ENCODE data around the gene ABR.
"Not testable (repeated sequence)": the region's sequence is repeated elsewhere in the genome, so short reads cannot be mapped to it uniquely, and the experiment has no call there.

ABR gene

DNA sequence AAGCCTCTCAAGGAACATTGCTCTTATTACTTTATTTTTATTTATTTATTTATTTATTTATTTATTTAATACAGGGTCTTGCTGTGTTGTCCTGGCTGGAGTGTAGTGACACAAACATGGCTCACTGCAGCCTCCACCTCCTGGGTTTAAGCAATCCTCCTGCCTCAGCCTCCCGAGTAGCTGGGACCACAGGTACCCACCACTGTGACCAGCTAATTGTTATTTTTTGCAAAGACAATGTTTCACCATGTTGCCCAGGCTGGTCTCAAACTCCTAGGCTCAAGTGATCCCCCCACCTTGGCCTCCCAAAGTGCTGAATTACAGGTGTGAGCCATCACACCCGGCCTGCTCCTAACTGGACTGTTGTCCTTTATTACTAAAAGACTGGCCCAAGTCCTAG lies 205.0 kb downstream of the ABR start:
- not testable (repeated sequence) for H2BK12ac ChIP-seq (ENCODE audit: low read length in 2 of 2); H3K27ac ChIP-seq (ENCODE audit: low read length, poor library complexity, severe bottlenecking); H2AFZ ChIP-seq (ENCODE audit: low read depth, low read length); H3K36me3 ChIP-seq (ENCODE audit: control insufficient read depth in 1 of 2, insufficient read depth in 2 of 2, low read depth in 1 of 2, low read length in 2 of 2); H2AK5ac ChIP-seq (ENCODE audit: low read length, severe bottlenecking); H3K9me3 ChIP-seq (ENCODE audit: control insufficient read depth, low read length); H3K14ac ChIP-seq (ENCODE audit: low read length in 2 of 2); H3K4me2 ChIP-seq (ENCODE audit: low read length, poor library complexity, severe bottlenecking); H3K4me3 ChIP-seq (ENCODE audit: insufficient read depth in 1 of 2, low read depth in 1 of 2, low read length in 2 of 2); H4K8ac ChIP-seq (ENCODE audit: low read length); H3K9ac ChIP-seq (ENCODE audit: low read length); DNase-seq; H2BK5ac ChIP-seq (ENCODE audit: low read depth, low read length, poor library complexity, severe bottlenecking); H3K4ac ChIP-seq (ENCODE audit: low read depth in 1 of 2, low read length in 2 of 2); H2BK15ac ChIP-seq (ENCODE audit: low read depth, poor library complexity, severe bottlenecking); H3K18ac ChIP-seq (ENCODE audit: low read depth in 1 of 2, low read length in 2 of 2); H2BK120ac ChIP-seq (ENCODE audit: low read depth, low read length); H4K91ac ChIP-seq (ENCODE audit: low read length)
- Histone ChIP-seq H3K79me1 (replicated peaks; ENCODE audit: low read length, poor library complexity, severe bottlenecking) (peaks cover 13% of the 10 kb centered on the region), H3K23ac (ENCODE audit: low read length in 2 of 2) (peak overlapping the region in 1 of 2 experiments; percentile 9), H3K4me1 (ENCODE audit: control insufficient read depth, insufficient read depth, low read depth, low read length) (peaks cover 15% of the 10 kb centered on the region), H3K27me3 (ENCODE audit: control insufficient read depth in 1 of 2, insufficient read depth in 1 of 2, low read length in 2 of 2) (peaks cover 0 to 28% of the 10 kb centered on the region in 2 experiments)
- 93% methylated on average over 2 of the region's 2 CpGs for WGBS

DNA sequence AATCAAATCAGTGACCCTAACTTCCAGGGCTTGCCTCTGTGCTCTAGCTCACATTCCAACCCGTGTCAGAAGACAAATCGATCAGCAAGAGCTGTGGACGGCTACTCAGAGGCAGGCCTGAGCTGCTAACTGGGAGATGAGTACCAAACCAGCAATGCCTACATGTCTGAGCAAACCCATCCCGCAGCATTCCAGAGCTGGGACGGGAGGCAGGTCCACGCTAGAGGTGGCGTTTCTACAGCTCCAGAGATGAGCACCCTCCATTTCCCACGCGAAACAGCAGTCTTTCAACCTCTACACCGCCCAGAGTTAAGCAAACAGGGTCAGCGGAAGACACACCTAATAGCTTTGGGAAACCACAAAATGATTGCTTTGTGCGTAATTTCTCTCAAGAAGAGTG lies 206.7 kb downstream of the ABR start:
- H3K9ac ChIP-seq (ENCODE audit: low read length) = no peak overlapping the region
- H3K4me2 ChIP-seq (ENCODE audit: low read length, poor library complexity, severe bottlenecking) = no peak overlapping the region
- H3K9me3 ChIP-seq (ENCODE audit: control insufficient read depth, low read length) = no peaks in the 10 kb centered on the region
- H2AFZ ChIP-seq (ENCODE audit: low read depth, low read length) = no peak overlapping the region
- H3K14ac ChIP-seq (ENCODE audit: low read length in 2 of 2) = no peak overlapping the region
- H3K23ac ChIP-seq (ENCODE audit: low read length in 2 of 2) = no peak overlapping the region
- peaks cover 21% of the 10 kb centered on the region for H3K4me1 ChIP-seq (ENCODE audit: control insufficient read depth, insufficient read depth, low read depth, low read length)
- peaks cover 0 to 28% of the 10 kb centered on the region in 2 experiments for H3K27me3 ChIP-seq (ENCODE audit: control insufficient read depth in 1 of 2, insufficient read depth in 1 of 2, low read length in 2 of 2)
- no peak overlapping the region for H3K27ac ChIP-seq (ENCODE audit: low read length, poor library complexity, severe bottlenecking)
- no peak overlapping the region for H2AK5ac ChIP-seq (ENCODE audit: low read length, severe bottlenecking)
- H2BK120ac ChIP-seq (ENCODE audit: low read depth, low read length) = no peak overlapping the region
- no peak overlapping the region for H4K91ac ChIP-seq (ENCODE audit: low read length)
- H3K4ac ChIP-seq (ENCODE audit: low read depth in 1 of 2, low read length in 2 of 2) = no peak overlapping the region
- H3K36me3 ChIP-seq (ENCODE audit: control insufficient read depth in 1 of 2, insufficient read depth in 2 of 2, low read depth in 1 of 2, low read length in 2 of 2) = peaks cover 0 to 12% of the 10 kb centered on the region in 2 experiments
- no peak overlapping the region for H2BK15ac ChIP-seq (ENCODE audit: low read depth, poor library complexity, severe bottlenecking)
- 87% methylated on average over 12 of the region's 12 CpGs for WGBS
- peak overlapping the region in 1 of 2 experiments; percentile 45 for H2BK12ac ChIP-seq (ENCODE audit: low read length in 2 of 2)
- peaks cover 17% of the 10 kb centered on the region for H3K79me1 ChIP-seq (replicated peaks; ENCODE audit: low read length, poor library complexity, severe bottlenecking)
- H3K4me3 ChIP-seq (ENCODE audit: insufficient read depth in 1 of 2, low read depth in 1 of 2, low read length in 2 of 2) = no peak overlapping the region
- peak overlapping the region; percentile 45 for H4K8ac ChIP-seq (ENCODE audit: low read length)
- H2BK5ac ChIP-seq (ENCODE audit: low read depth, low read length, poor library complexity, severe bottlenecking) = no peak overlapping the region
- DNase-seq = no peak
- no peak overlapping the region for H3K18ac ChIP-seq (ENCODE audit: low read depth in 1 of 2, low read length in 2 of 2)

DNA sequence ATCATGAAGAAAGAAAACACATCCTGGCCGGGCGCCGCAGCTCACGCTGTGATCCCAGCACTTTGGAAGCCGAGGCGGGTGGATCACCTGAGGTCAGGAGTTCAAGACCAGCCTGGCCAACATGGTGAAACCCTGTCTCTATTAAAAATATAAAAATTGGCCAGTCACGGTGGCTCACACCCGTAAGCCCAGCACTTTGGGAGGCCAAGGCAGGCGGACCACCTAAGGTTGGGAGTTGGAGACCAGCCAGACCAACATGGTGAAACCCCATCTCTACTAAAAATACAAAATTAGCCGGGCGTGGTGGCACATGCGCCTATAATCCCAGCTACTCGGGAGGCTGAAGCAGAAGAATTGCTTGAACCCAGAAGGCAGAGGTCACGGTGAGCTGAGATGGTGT lies 207.9 kb downstream of the ABR start:
- not testable (repeated sequence) for H2AK5ac ChIP-seq (ENCODE audit: low read length, severe bottlenecking); H4K8ac ChIP-seq (ENCODE audit: low read length); H2BK120ac ChIP-seq (ENCODE audit: low read depth, low read length); H3K9me3 ChIP-seq (ENCODE audit: control insufficient read depth, low read length); H3K18ac ChIP-seq (ENCODE audit: low read depth in 1 of 2, low read length in 2 of 2); H2AFZ ChIP-seq (ENCODE audit: low read depth, low read length); H3K27ac ChIP-seq (ENCODE audit: low read length, poor library complexity, severe bottlenecking); H3K23ac ChIP-seq (ENCODE audit: low read length in 2 of 2); H3K9ac ChIP-seq (ENCODE audit: low read length); H2BK15ac ChIP-seq (ENCODE audit: low read depth, poor library complexity, severe bottlenecking); H2BK12ac ChIP-seq (ENCODE audit: low read length in 2 of 2); H3K14ac ChIP-seq (ENCODE audit: low read length in 2 of 2); H4K91ac ChIP-seq (ENCODE audit: low read length); H3K4me2 ChIP-seq (ENCODE audit: low read length, poor library complexity, severe bottlenecking); H2BK5ac ChIP-seq (ENCODE audit: low read depth, low read length, poor library complexity, severe bottlenecking); H3K4me3 ChIP-seq (ENCODE audit: insufficient read depth in 1 of 2, low read depth in 1 of 2, low read length in 2 of 2); DNase-seq; H3K4ac ChIP-seq (ENCODE audit: low read depth in 1 of 2, low read length in 2 of 2)
- WGBS = 99% methylated on average over 13 of the region's 14 CpGs
- H3K36me3 ChIP-seq (ENCODE audit: control insufficient read depth in 1 of 2, insufficient read depth in 2 of 2, low read depth in 1 of 2, low read length in 2 of 2) = peaks cover 0 to 15% of the 10 kb centered on the region in 2 experiments
- H3K4me1 ChIP-seq (ENCODE audit: control insufficient read depth, insufficient read depth, low read depth, low read length) = peaks cover 23% of the 10 kb centered on the region
- peaks cover 0 to 19% of the 10 kb centered on the region in 2 experiments for H3K27me3 ChIP-seq (ENCODE audit: control insufficient read depth in 1 of 2, insufficient read depth in 1 of 2, low read length in 2 of 2)
- peaks cover 22% of the 10 kb centered on the region for H3K79me1 ChIP-seq (replicated peaks; ENCODE audit: low read length, poor library complexity, severe bottlenecking)

DNA sequence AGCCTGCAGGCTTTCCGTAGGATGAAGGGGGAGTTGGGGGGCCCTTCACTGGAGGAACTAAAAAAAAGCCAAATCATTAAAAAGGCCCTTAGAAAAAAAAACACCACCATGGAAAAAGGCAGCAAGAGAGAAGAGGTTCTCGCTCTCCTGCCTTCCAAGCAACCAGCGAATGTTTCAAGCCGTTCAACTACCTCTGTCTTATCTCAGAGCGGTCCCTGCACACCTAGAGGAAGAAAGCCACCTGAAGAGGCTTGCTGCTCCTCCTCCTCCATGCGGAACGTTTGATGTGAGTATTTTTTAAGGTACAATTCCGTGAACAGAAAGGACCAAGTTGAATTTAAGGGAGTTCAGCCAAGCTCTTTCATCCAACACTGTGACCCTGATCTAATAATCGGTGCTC lies 209.4 kb downstream of the ABR start:
- Histone ChIP-seq H3K14ac (ENCODE audit: low read length in 2 of 2) (no peak overlapping the region), H3K9me3 (ENCODE audit: control insufficient read depth, low read length) (no peaks in the 10 kb centered on the region), H2BK12ac (ENCODE audit: low read length in 2 of 2) (no peak overlapping the region), H2BK5ac (ENCODE audit: low read depth, low read length, poor library complexity, severe bottlenecking) (peak overlapping the region; percentile 33), H2AFZ (ENCODE audit: low read depth, low read length) (no peak overlapping the region), H4K91ac (ENCODE audit: low read length) (peak overlapping the region; percentile 23), H2BK15ac (ENCODE audit: low read depth, poor library complexity, severe bottlenecking) (no peak overlapping the region), H3K27ac (ENCODE audit: low read length, poor library complexity, severe bottlenecking) (peak overlapping the region; percentile 15), H3K27me3 (ENCODE audit: control insufficient read depth in 1 of 2, insufficient read depth in 1 of 2, low read length in 2 of 2) (peaks cover 0 to 19% of the 10 kb centered on the region in 2 experiments), H3K4ac (ENCODE audit: low read depth in 1 of 2, low read length in 2 of 2) (peak overlapping the region in 1 of 2 experiments; percentile 11), H3K79me1 (replicated peaks; ENCODE audit: low read length, poor library complexity, severe bottlenecking) (peaks cover 31% of the 10 kb centered on the region), H3K4me3 (ENCODE audit: insufficient read depth in 1 of 2, low read depth in 1 of 2, low read length in 2 of 2) (no peak overlapping the region), H2BK120ac (ENCODE audit: low read depth, low read length) (peak overlapping the region; percentile 84), H3K36me3 (ENCODE audit: control insufficient read depth in 1 of 2, insufficient read depth in 2 of 2, low read depth in 1 of 2, low read length in 2 of 2) (peaks cover 0 to 20% of the 10 kb centered on the region in 2 experiments), H3K4me2 (ENCODE audit: low read length, poor library complexity, severe bottlenecking) (peak overlapping the region; percentile 49), H3K18ac (ENCODE audit: low read depth in 1 of 2, low read length in 2 of 2) (peak overlapping the region in 1 of 2 experiments; percentile 85), H3K23ac (ENCODE audit: low read length in 2 of 2) (no peak overlapping the region), H4K8ac (ENCODE audit: low read length) (peak overlapping the region; percentile 69), H3K9ac (ENCODE audit: low read length) (peak overlapping the region; percentile 73), H2AK5ac (ENCODE audit: low read length, severe bottlenecking) (peak overlapping the region; percentile 47), H3K4me1 (ENCODE audit: control insufficient read depth, insufficient read depth, low read depth, low read length) (peaks cover 26% of the 10 kb centered on the region)
- WGBS = 91% methylated on average over 8 of the region's 9 CpGs
- no peak for DNase-seq
